Lower lobe of right lung (tissue), 2 donors: ENCODE data around the gene GFAP. TPM values are rescaled to one million over a fixed set of nuclear protein-coding genes. Genes with fewer than 3 reads are reported as not detected.
A peak's percentile ranks its signal among the peaks of the same experiment; 100 is the strongest.

ENCODE experiments used
- ATAC-seq, 2 donors: fragments of 200-7000 bp; cut with Tn5 transposase; one replicate each; pipeline ENCODE4 v1.9.1; 2020 to 2022; ENCODE audit warnings: mild to moderate bottlenecking in 2 of 2, moderate library complexity in 2 of 2
- DNase-seq: peaks from one replicate; pipeline ENCODE4 v3.0.0-alpha.2; 2020
- H3K27ac ChIP-seq: fragments of 200-600 bp; one replicate; pipeline ENCODE4 v1.8.0; 2022
- H3K27me3 ChIP-seq: fragments of 200-600 bp; one replicate; pipeline ENCODE4 v1.8.0; 2022; ENCODE audit warnings: low read depth
- H3K36me3 ChIP-seq: fragments of 200-600 bp; one replicate; pipeline ENCODE4 v1.8.0; 2022; ENCODE audit warnings: mild to moderate bottlenecking
- H3K4me1 ChIP-seq: fragments of 200-600 bp; one replicate; pipeline ENCODE4 v1.8.0; 2022
- H3K4me3 ChIP-seq: fragments of 200-600 bp; one replicate; pipeline ENCODE4 v1.8.0; 2022; ENCODE audit warnings: mild to moderate bottlenecking
- H3K9me3 ChIP-seq: fragments of 200-600 bp; one replicate; pipeline ENCODE4 v1.8.0; 2022
- CTCF ChIP-seq: fragments of 200-600 bp; IDR thresholded peaks from one replicate; pipeline ENCODE4 v1.8.0; 2022; ENCODE audit warnings: antibody characterized with exemption, mild to moderate bottlenecking
- intact Hi-C: fragments of 100-400 bp; cut with DNase I; formaldehyde crosslinking; loops from one replicate; pipeline ENCODE4 v1.11.0; 2022
- total RNA-seq: library from RNA; stranded (reverse); fragmentation: NEBNext Ultra II Directional; extraction: Animal tissue kit (Norgen Biotek cat#: 25700); gene quantifications from one replicate; pipeline ENCODE4 v1.2.1, GENCODE V29; 2021
- donor health status: DM: no; HTN: yes; CAD: no; lungs with severe emphysema.

GFAP gene
- total RNA-seq, 1 donor from 2014 or later, result not detected

GRCh38 chr17:44915862-44916780, 821 bp upstream of the GFAP start:
- Histone ChIP-seq H3K27me3 (peaks cover 28% of the 10 kb centered on the region), H3K36me3 (no peaks in the 10 kb centered on the region), H3K27ac (no peak overlapping the region), H3K4me1 (peaks cover 7% of the 10 kb centered on the region), H3K9me3 (no peaks in the 10 kb centered on the region), H3K4me3 (no peak overlapping the region)
- TF ChIP-seq CTCF, result no peak
- intact Hi-C loops, result no loop called here
- ATAC-seq, result no peak
- DNase-seq, result peak; percentile 32

GRCh38 chr17:44914698-44915271, 515 bp downstream of the GFAP start:
- Histone ChIP-seq H3K36me3 (no peaks in the 10 kb centered on the region), H3K27me3 (peaks cover 22% of the 10 kb centered on the region), H3K4me3 (no peak overlapping the region), H3K9me3 (no peaks in the 10 kb centered on the region), H3K27ac (no peak overlapping the region), H3K4me1 (peaks cover 10% of the 10 kb centered on the region)
- intact Hi-C loops, result no loop called here
- no peak for ATAC-seq
- peak; percentile 34 for DNase-seq
- TF ChIP-seq CTCF, result no peak

DNA sequence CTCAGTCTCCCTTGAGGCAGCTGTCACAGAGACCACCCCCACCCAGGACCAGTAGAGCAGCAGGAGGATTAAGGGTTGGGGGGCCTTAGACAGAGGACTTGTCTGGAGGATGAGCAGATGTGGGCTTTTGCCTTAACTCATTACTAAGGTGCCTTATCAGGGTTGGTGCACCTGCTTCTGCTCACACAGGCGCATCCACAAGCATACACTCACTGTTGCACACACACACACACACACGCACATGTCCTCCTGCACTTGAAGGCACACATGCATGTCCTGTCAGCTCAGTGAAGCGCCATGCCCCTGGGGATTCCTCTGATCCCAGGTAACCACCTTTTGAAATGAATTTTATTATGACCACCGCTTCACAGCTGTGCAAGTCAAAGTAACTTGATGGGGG, 1.2 kb downstream of the GFAP start:
- no peaks in the 10 kb centered on the region for H3K36me3 ChIP-seq
- no peak overlapping the region for H3K4me3 ChIP-seq
- no peak overlapping the region for H3K27ac ChIP-seq
- H3K27me3 ChIP-seq, result peaks cover 22% of the 10 kb centered on the region
- H3K4me1 ChIP-seq, result peaks cover 10% of the 10 kb centered on the region
- ATAC-seq (no peak), DNase-seq (peak; percentile 25)
- H3K9me3 ChIP-seq, result no peaks in the 10 kb centered on the region
- intact Hi-C loops, result no loop called here
- no peak for TF ChIP-seq CTCF

- Histone ChIP-seq H3K27me3 (peaks cover 22% of the 10 kb centered on the region), H3K9me3 (no peaks in the 10 kb centered on the region), H3K27ac (no peak overlapping the region), H3K4me3 (no peak overlapping the region), H3K4me1 (peaks cover 10% of the 10 kb centered on the region), H3K36me3 (no peaks in the 10 kb centered on the region)
- no peak for TF ChIP-seq CTCF
- intact Hi-C loops, result no loop called here
- no peak for ATAC-seq
- peak; percentile 16 for DNase-seq
Measured at GRCh38 chr17:44913676-44914075, 1.6 kb downstream of the GFAP start.

DNA sequence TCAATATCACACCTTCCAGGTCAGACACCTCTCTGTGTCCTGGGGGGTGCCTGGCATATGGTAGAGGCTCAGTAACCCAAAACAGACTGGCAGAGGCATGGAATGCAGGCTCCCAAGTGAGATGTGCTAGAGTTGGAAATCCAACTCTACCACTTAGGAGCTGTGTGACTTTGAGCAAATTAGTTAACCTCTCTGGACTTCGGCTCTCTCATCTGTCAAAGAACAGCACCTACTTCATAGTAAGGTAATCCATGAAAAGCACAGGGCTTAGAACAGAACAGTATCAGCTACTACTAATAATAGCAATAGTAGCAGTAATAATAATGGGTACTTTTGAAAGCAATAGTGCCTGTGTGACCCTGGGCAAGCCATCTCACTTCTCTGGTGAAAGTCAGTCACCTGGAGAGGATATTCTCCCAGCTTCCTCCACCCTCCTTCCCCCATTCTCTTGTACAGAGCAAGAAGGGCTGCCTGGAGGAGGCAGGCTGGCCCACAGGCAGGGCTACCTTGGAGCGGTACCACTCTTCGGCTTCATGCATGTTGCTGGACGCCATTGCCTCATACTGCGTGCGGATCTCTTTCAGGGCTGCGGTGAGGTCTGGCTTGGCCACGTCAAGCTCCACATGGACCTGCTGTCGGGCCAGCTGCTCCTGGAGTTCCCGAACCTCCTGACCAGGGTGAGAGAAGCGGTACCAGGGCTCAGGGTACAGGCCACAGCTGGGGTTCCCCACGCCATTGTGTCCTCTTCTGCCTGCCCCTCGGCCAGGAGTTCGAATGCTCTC, 2.3 kb downstream of the GFAP start:
- peaks cover 10% of the 10 kb centered on the region for H3K4me1 ChIP-seq
- peaks cover 22% of the 10 kb centered on the region for H3K27me3 ChIP-seq
- no peak for TF ChIP-seq CTCF
- no peaks in the 10 kb centered on the region for H3K9me3 ChIP-seq
- no peaks in the 10 kb centered on the region for H3K36me3 ChIP-seq
- peak; percentile 20 for DNase-seq
- intact Hi-C loops, result no loop called here
- H3K4me3 ChIP-seq, result no peak overlapping the region
- H3K27ac ChIP-seq, result no peak overlapping the region
- no peak for ATAC-seq
